ENCODE results near the gene S100B. TPM values are rescaled to one million over a fixed set of nuclear protein-coding genes. Genes with fewer than 3 reads are reported as not detected.

S100B gene
- total and polyA plus RNA-seq, 7 donors = 14.3 to 126 (median 28.5) TPM

- intact Hi-C loops (cut with DNase I) = no loop called here
- no peaks in the 10 kb centered on the region for H3K4me1 ChIP-seq
- no peak for DNase-seq
- peaks cover 0 to 7% (median 0%) of the 10 kb centered on the region in 4 donors for H3K9me3 ChIP-seq
- H3K36me3 ChIP-seq = peaks cover 11 to 84% (median 32%) of the 10 kb centered on the region in 4 donors
- H3K27ac ChIP-seq = no peak overlapping the region
- 97% methylated on average over 1 of the region's 1 CpG for WGBS, 2 donors
- H3K4me3 ChIP-seq = no peak overlapping the region
- TF ChIP-seq POLR2AphosphoS5 (IDR thresholded peaks at IDR 0.05) = no peak
- no peak for TF ChIP-seq CTCF (IDR thresholded peaks at IDR 0.05)
- no peak for TF ChIP-seq POLR2A (IDR thresholded peaks at IDR 0.05)
- TF ChIP-seq EP300 (IDR thresholded peaks at IDR 0.05) = no peak
- H3K27me3 ChIP-seq = no peaks in the 10 kb centered on the region
Measured at GRCh38 chr21:46569081-46569480, 35.8 kb downstream of the S100B start.

DNA sequence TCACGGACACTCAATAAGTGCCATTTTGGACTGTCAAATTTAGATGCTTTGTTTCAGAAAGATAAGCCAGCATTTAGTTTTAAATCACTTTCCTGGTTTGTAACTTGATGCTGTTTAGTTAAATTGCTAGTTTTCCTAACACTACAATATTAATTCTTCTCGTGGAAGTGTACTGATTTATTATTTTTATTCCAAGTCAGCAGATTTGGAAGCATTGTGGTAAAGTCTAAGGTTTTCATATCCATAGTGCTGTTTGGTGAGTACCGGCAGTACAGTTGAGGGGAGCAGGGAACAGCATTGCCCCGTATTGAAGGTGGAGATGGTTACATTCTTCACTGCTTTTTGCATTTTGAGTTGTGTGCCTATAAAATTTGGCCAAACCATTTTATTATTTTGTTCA lies 36.3 kb downstream of the S100B start:
- Histone ChIP-seq H3K4me3 (no peak overlapping the region), H3K27me3 (no peaks in the 10 kb centered on the region), H3K4me1 (no peaks in the 10 kb centered on the region), H3K27ac (no peak overlapping the region), H3K9me3 (peaks cover 0 to 7% (median 0%) of the 10 kb centered on the region in 4 donors), H3K36me3 (peaks cover 11 to 89% (median 32%) of the 10 kb centered on the region in 4 donors)
- no peak for TF ChIP-seq POLR2A (IDR thresholded peaks at IDR 0.05)
- intact Hi-C loops (cut with DNase I) = no loop called here
- 94 to 97% methylated on average over 4 of the region's 4 CpGs for WGBS, 2 donors
- DNase-seq = no peak

GRCh38 chr21:46567348-46567747 lies 37.5 kb downstream of the S100B start:
- Histone ChIP-seq H3K27me3 (no peaks in the 10 kb centered on the region), H3K4me1 (no peaks in the 10 kb centered on the region), H3K27ac (no peak overlapping the region), H3K9me3 (peaks cover 0 to 7% (median 0%) of the 10 kb centered on the region in 4 donors), H3K4me3 (no peak overlapping the region), H3K36me3 (peaks cover 11 to 95% (median 32%) of the 10 kb centered on the region in 4 donors)
- intact Hi-C loops (cut with DNase I) = no loop called here
- WGBS, 2 donors = 88 to 92% methylated on average over 15 of the region's 15 CpGs
- TF ChIP-seq POLR2AphosphoS5 (IDR thresholded peaks at IDR 0.05) = no peak
- no peak for TF ChIP-seq POLR2A (IDR thresholded peaks at IDR 0.05)
- no peak for TF ChIP-seq EP300 (IDR thresholded peaks at IDR 0.05)
- TF ChIP-seq CTCF (IDR thresholded peaks at IDR 0.05) = no peak
- no peak for DNase-seq

GRCh38 chr21:46564391-46564790 lies 40.5 kb downstream of the S100B start:
- H3K27me3 ChIP-seq = no peaks in the 10 kb centered on the region
- TF ChIP-seq POLR2AphosphoS5 (IDR thresholded peaks at IDR 0.05) (no peak), POLR2A (IDR thresholded peaks at IDR 0.05) (no peak), CTCF (IDR thresholded peaks at IDR 0.05) (no peak), EP300 (IDR thresholded peaks at IDR 0.05) (no peak)
- 92 to 93% methylated on average over 10 of the region's 10 CpGs for WGBS, 2 donors
- no peak for DNase-seq
- no peaks in the 10 kb centered on the region for H3K9me3 ChIP-seq
- H3K4me3 ChIP-seq = no peak overlapping the region
- no peak overlapping the region for H3K27ac ChIP-seq
- intact Hi-C loops (cut with DNase I) = no loop called here
- H3K4me1 ChIP-seq = no peaks in the 10 kb centered on the region
- H3K36me3 ChIP-seq = peaks cover 0 to 96% (median 35%) of the 10 kb centered on the region in 4 donors

GRCh38 chr21:46562964-46563607 lies 41.8 kb downstream of the S100B start:
- intact Hi-C loops (cut with DNase I) = no loop called here
- WGBS, 2 donors = 86 to 89% methylated on average over 14 of the region's 14 CpGs
- TF ChIP-seq POLR2AphosphoS5 (IDR thresholded peaks at IDR 0.05) (no peak), EP300 (IDR thresholded peaks at IDR 0.05) (no peak), POLR2A (IDR thresholded peaks at IDR 0.05) (no peak), CTCF (IDR thresholded peaks at IDR 0.05) (no peak)
- H3K4me1 ChIP-seq = no peaks in the 10 kb centered on the region
- H3K27ac ChIP-seq = no peak overlapping the region
- H3K9me3 ChIP-seq = no peaks in the 10 kb centered on the region
- peaks cover 0 to 98% (median 36%) of the 10 kb centered on the region in 4 donors for H3K36me3 ChIP-seq
- DNase-seq = no peak
- no peaks in the 10 kb centered on the region for H3K27me3 ChIP-seq
- no peak overlapping the region for H3K4me3 ChIP-seq
